A673 (cell line): ENCODE data around the gene TPM2.

Experiments
- EZH2 ChIP-seq: fragments of 200-600 bp; sonication (generic); IDR thresholded peaks from 2 replicates; pipeline ENCODE4 v1.6.1; 2017; ENCODE audit warnings: borderline replicate concordance, low read depth, mild to moderate bottlenecking, mixed read lengths, antibody characterized with exemption, low read length; ENCODE audit not compliant: poor library complexity, severe bottlenecking
- TF ChIP-seq, protein P1 (sequence below): fragments of 300-800, 200-600 bp; sonication (generic); conservative IDR thresholded peaks from 2 replicates; pipeline ENCODE4 v1.5.1; 2017; ENCODE audit warnings: low read depth, mild to moderate bottlenecking, antibody characterized with exemption, low read length, moderate library complexity, mixed read lengths

DNA sequence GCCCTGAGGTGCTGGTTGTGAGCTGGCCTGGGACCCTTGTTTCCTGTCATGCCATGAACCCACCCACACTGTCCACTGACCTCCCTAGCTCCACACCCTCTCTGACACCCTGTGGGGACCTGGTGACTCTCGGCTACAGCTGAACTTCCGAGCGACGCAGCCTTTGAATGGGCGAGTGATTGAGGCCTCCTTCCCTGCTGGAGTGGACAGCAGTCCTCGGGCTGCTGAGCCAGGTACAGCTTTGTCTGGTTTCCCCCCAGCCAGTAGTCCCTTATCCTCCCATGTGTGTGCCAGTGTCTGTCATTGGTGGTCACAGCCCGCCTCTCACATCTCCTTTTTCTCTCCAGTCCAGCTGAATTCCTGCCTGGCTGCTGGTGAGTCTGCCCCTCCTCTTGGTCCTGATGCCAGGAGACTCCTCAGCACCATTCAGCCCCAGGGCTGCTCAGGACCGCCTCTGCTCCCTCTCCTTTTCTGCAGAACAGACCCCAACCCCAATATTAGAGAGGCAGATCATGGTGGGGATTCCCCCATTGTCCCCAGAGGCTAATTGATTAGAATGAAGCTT lies 9.9 kb downstream of the TPM2 start:
- TF ChIP-seq, protein P1, sequence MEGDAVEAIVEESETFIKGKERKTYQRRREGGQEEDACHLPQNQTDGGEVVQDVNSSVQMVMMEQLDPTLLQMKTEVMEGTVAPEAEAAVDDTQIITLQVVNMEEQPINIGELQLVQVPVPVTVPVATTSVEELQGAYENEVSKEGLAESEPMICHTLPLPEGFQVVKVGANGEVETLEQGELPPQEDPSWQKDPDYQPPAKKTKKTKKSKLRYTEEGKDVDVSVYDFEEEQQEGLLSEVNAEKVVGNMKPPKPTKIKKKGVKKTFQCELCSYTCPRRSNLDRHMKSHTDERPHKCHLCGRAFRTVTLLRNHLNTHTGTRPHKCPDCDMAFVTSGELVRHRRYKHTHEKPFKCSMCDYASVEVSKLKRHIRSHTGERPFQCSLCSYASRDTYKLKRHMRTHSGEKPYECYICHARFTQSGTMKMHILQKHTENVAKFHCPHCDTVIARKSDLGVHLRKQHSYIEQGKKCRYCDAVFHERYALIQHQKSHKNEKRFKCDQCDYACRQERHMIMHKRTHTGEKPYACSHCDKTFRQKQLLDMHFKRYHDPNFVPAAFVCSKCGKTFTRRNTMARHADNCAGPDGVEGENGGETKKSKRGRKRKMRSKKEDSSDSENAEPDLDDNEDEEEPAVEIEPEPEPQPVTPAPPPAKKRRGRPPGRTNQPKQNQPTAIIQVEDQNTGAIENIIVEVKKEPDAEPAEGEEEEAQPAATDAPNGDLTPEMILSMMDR = no peak
- no peak for TF ChIP-seq EZH2
